ENCODE measurements around the gene CIAO2B.

The CIAO2B gene

DNA sequence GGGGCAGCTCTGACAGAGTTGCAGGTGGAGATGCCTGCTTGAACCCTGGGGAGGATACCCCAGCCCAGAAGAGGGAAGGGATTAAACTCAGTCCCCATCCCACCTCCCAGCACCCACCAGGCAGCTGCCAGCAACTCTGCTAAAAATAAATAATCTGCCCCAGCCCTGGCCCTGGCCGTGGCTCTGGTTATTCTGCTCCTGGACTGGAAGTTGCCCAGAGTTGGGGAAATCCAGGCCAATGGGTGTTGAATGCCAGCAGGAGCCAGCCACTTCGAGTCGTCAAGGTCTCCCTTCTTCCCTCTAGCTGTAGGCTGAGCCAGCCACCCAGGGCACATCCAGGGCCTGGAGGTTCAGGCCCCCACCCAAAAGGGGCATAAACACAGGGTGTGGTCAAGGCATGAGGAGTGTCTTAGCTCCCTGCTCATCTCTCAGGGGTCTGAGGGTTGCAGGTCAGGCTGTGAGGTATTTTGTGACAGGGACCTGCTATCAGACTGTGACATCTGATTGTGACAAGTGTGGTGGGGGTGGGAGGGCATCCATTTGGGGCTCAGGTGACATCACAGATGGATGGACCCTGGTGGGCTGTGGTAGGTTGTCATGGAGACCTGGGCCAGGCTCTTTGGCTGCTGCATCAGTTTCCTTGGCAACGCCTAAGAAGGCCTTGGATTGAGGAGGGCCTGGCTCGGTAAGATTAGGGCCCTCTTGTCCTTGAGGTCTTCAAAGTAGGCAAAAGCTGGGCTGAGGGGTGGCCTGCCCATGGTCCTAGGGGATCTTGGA, 7.8 kb downstream of the CIAO2B start:
- no peaks in the 10 kb centered on the region for H3K36me3 ChIP-seq (ENCODE audit: insufficient read depth, low read length)
- TF ChIP-seq, protein P1, sequence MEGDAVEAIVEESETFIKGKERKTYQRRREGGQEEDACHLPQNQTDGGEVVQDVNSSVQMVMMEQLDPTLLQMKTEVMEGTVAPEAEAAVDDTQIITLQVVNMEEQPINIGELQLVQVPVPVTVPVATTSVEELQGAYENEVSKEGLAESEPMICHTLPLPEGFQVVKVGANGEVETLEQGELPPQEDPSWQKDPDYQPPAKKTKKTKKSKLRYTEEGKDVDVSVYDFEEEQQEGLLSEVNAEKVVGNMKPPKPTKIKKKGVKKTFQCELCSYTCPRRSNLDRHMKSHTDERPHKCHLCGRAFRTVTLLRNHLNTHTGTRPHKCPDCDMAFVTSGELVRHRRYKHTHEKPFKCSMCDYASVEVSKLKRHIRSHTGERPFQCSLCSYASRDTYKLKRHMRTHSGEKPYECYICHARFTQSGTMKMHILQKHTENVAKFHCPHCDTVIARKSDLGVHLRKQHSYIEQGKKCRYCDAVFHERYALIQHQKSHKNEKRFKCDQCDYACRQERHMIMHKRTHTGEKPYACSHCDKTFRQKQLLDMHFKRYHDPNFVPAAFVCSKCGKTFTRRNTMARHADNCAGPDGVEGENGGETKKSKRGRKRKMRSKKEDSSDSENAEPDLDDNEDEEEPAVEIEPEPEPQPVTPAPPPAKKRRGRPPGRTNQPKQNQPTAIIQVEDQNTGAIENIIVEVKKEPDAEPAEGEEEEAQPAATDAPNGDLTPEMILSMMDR (IDR thresholded peaks at IDR 0.05; ENCODE audit: low read length): no peak
- TF ChIP-seq EZH2 (IDR thresholded peaks at IDR 0.05; ENCODE audit: borderline replicate concordance, low read length): no peak
- no peak overlapping the region for H3K9ac ChIP-seq (ENCODE audit: low read length)
- H2AFZ ChIP-seq (ENCODE audit: low read length): no peak overlapping the region
- H3K4me2 ChIP-seq (ENCODE audit: low read length): no peak overlapping the region
- H3K4me1 ChIP-seq (ENCODE audit: insufficient read depth, low read length, severe bottlenecking): peaks cover 10% of the 10 kb centered on the region
- no peaks in the 10 kb centered on the region for H3F3A ChIP-seq (ENCODE audit: insufficient read depth, low read length)
- H3K27me3 ChIP-seq (ENCODE audit: insufficient read depth, low read length): 0 out of 2 replicates have a peak, but pooled peaks cover 4% of the 10 kb centered on the region
- H3K4me3 ChIP-seq (ENCODE audit: low read depth, low read length, poor library complexity, severe bottlenecking): no peak overlapping the region
- no peaks in the 10 kb centered on the region for H3K79me2 ChIP-seq (ENCODE audit: insufficient read depth, low read length)
- H3K27ac ChIP-seq (ENCODE audit: low read depth, low read length, poor library complexity, severe bottlenecking): no peak overlapping the region
- H3K9me3 ChIP-seq (ENCODE audit: low read length): no peaks in the 10 kb centered on the region
- H4K20me1 ChIP-seq (ENCODE audit: insufficient read depth, low read length): no peaks in the 10 kb centered on the region
- H3K9me2 ChIP-seq (ENCODE audit: low read depth, low read length): no peaks in the 10 kb centered on the region

DNA sequence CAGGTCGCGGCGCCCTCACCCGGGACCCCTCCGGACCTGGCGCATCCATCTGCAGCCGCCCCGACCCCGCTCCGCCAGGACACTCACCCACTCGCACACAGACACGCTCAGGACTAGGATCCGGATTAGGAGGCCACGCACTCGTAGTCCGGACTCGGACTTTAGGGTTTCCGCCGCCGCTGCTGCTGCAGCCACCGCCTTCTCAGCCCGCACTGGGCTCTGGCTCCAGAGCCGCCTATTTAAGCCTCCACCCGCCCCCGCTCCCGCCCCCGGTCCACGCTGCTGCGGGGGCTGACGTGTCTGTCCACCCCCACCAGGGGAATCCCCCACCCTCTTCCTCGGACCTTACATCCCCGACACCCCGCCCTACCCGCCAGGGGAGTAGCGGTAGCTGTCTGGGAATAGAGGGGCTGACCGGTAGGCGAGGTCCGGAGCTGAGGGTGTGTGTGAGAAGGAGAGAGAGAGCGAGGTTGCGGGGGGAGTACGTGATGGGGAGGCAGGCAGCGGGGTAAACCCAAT, 8.8 kb downstream of the CIAO2B start, which contains the start of gene RRAD:
TSS of gene RRAD (minus strand) at position 214 of the 519 bp plus-strand sequence. CDS start 356 bp downstream, outside the sequence.
- H3K9me3 ChIP-seq (ENCODE audit: low read length): no peaks in the 10 kb centered on the region
- H4K20me1 ChIP-seq (ENCODE audit: insufficient read depth, low read length): no peaks in the 10 kb centered on the region
- no peak for TF ChIP-seq EZH2 (IDR thresholded peaks at IDR 0.05; ENCODE audit: borderline replicate concordance, low read length)
- TF ChIP-seq, protein P1 (IDR thresholded peaks at IDR 0.05; ENCODE audit: low read length): no peak
- H3K27me3 ChIP-seq (ENCODE audit: insufficient read depth, low read length): 0 out of 2 replicates have a peak, but pooled peaks cover 4% of the 10 kb centered on the region
- H3K9ac ChIP-seq (ENCODE audit: low read length): no peak within 1 kb of the TSS
- H2AFZ ChIP-seq (ENCODE audit: low read length): no peak within 1 kb of the TSS
- H3K36me3 ChIP-seq (ENCODE audit: insufficient read depth, low read length): no peaks in the 10 kb centered on the region
- no peaks in the 10 kb centered on the region for H3K79me2 ChIP-seq (ENCODE audit: insufficient read depth, low read length)
- peak within 1 kb of the TSS; percentile 46 for H3K4me2 ChIP-seq (ENCODE audit: low read length)
- peaks cover 10% of the 10 kb centered on the region for H3K4me1 ChIP-seq (ENCODE audit: insufficient read depth, low read length, severe bottlenecking)
- no peaks in the 10 kb centered on the region for H3K9me2 ChIP-seq (ENCODE audit: low read depth, low read length)
- H3K4me3 ChIP-seq (ENCODE audit: low read depth, low read length, poor library complexity, severe bottlenecking): peak within 1 kb of the TSS; percentile 36
- H3K27ac ChIP-seq (ENCODE audit: low read depth, low read length, poor library complexity, severe bottlenecking): no peak within 1 kb of the TSS
- no peaks in the 10 kb centered on the region for H3F3A ChIP-seq (ENCODE audit: insufficient read depth, low read length)

DNA sequence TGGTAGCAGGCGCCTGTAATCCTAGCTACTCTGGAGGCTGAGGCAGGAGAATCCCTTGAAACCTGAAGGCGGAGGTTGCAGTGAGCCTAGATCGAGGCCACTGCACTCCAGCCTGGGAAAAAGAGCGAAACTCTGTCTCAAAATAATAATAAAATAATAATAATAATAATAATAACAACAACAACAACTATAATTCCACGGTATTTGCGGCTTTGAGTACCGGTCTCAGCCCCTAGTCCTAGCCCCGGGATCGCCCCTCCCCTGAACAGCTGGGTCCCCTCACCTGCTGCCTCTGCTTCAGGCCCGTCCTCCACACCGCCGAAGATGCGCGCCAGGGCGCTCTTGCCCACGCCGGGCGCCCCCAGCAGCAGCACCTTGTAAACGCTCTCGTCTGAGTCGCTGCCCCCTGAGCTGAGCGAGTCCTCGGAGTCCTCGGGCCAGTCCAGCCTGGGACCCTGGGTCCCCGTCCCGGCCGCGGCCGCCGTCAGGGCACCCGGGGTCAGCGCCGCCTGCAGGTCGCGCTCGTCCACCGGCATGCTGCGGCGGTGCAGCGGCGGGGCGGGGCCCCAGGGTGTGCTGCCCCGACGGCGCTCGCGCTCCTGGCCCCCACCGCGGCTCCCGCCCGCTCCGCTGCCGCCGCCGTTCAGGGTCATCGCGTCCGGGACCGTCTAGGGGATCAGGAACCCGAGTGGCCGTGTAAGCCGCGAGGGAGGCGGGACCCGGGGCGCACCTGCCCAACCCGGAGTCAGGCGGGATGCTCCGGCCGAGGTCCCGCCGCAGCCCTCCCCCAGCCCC, 9.5 kb downstream of the CIAO2B start:
- H3K79me2 ChIP-seq (ENCODE audit: insufficient read depth, low read length): no peaks in the 10 kb centered on the region
- no peak overlapping the region for H3K27ac ChIP-seq (ENCODE audit: low read depth, low read length, poor library complexity, severe bottlenecking)
- no peaks in the 10 kb centered on the region for H3K36me3 ChIP-seq (ENCODE audit: insufficient read depth, low read length)
- H3K9me2 ChIP-seq (ENCODE audit: low read depth, low read length): no peaks in the 10 kb centered on the region
- H3F3A ChIP-seq (ENCODE audit: insufficient read depth, low read length): no peaks in the 10 kb centered on the region
- no peak overlapping the region for H2AFZ ChIP-seq (ENCODE audit: low read length)
- H3K4me2 ChIP-seq (ENCODE audit: low read length): peak overlapping the region; percentile 46
- no peak for TF ChIP-seq EZH2 (IDR thresholded peaks at IDR 0.05; ENCODE audit: borderline replicate concordance, low read length)
- TF ChIP-seq, protein P1 (IDR thresholded peaks at IDR 0.05; ENCODE audit: low read length): peak; percentile 37
- peak overlapping the region; percentile 36 for H3K4me3 ChIP-seq (ENCODE audit: low read depth, low read length, poor library complexity, severe bottlenecking)
- no peak overlapping the region for H3K9ac ChIP-seq (ENCODE audit: low read length)
- H3K4me1 ChIP-seq (ENCODE audit: insufficient read depth, low read length, severe bottlenecking): peaks cover 10% of the 10 kb centered on the region
- H4K20me1 ChIP-seq (ENCODE audit: insufficient read depth, low read length): no peaks in the 10 kb centered on the region
- H3K27me3 ChIP-seq (ENCODE audit: insufficient read depth, low read length): 0 out of 2 replicates have a peak, but pooled peaks cover 4% of the 10 kb centered on the region
- no peaks in the 10 kb centered on the region for H3K9me3 ChIP-seq (ENCODE audit: low read length)

Measured in OCI-LY1 (cell line).